Activated CD4-positive, alpha-beta T cell treated with anti-CD3 and anti-CD28 coated beads, Interleukin-2, amount 10 ng/mL, durations not matched to agents 24 days and 14 days (primary cell): ENCODE results near the gene PTRH1. TPM values are rescaled to one million over a fixed set of nuclear protein-coding genes. Genes with fewer than 3 reads are reported as not detected.

Experiments used
- total RNA-seq: library from RNA; stranded (reverse); gene quantifications from 2 replicates; pipeline ENCODE4 v1.2.3, GENCODE V29; 2022

PTRH1 gene
- total RNA-seq, 1 donor from 2014 or later: 22.8 TPM

Other genes with a start within 250 kb of the PTRH1 start
- gene STXBP1, start 103.4 kb downstream of the PTRH1 start, total RNA-seq: 26.5 and 31.1 TPM in 2 replicates
- gene CFAP157, start 8.7 kb downstream of the PTRH1 start, total RNA-seq: not detected in 2 replicates
- gene TTC16, start 416 bp upstream of the PTRH1 start, total RNA-seq: not detected in 2 replicates
- 20.4 and 21.4 TPM in 2 replicates for gene TOR2A, start 19.6 kb upstream of the PTRH1 start, total RNA-seq
- 22.2 and 23.3 TPM in 2 replicates for gene SH2D3C, start 63.0 kb upstream of the PTRH1 start, total RNA-seq
- gene CDK9, start 70.4 kb upstream of the PTRH1 start, total RNA-seq: 79.1 and 96.4 TPM in 2 replicates
- 126 and 128 TPM in 2 replicates for gene FPGS, start 87.2 kb upstream of the PTRH1 start, total RNA-seq
- 29.9 and 32.4 TPM in 2 replicates for gene ENG, start 139.0 kb upstream of the PTRH1 start, total RNA-seq
- gene AK1, start 162.0 kb upstream of the PTRH1 start, total RNA-seq: 18.0 and 19.9 TPM in 2 replicates
- 53.3 and 61.2 TPM in 2 replicates for gene ST6GALNAC6, start 183.9 kb upstream of the PTRH1 start, total RNA-seq
- 28.0 and 28.3 TPM in 2 replicates for gene ST6GALNAC4, start 201.4 kb upstream of the PTRH1 start, total RNA-seq
- 0.89 and 0.90 TPM in 2 replicates for gene PIP5KL1, start 215.1 kb upstream of the PTRH1 start, total RNA-seq
- gene DPM2, start 222.2 kb upstream of the PTRH1 start, total RNA-seq: 62.7 and 65.1 TPM in 2 replicates